SU-DHL-6 (cell line): ENCODE results near the gene FRS2.

Experiments used
- H2AFZ ChIP-seq: fragments of 200-600 bp; sonication (generic); 2 replicates; pipeline ENCODE4 v1.6.1; 2014; ENCODE audit warnings: low read depth, mild to moderate bottlenecking, moderate library complexity, mixed read lengths, antibody characterized with exemption, low read length; ENCODE audit not compliant: severe bottlenecking
- H3F3A ChIP-seq: fragments of 200-600 bp; shearing (Covaris generic); 2 replicates; pipeline ENCODE4 v1.6.0; 2016; ENCODE audit warnings: antibody characterized with exemption, mild to moderate bottlenecking; ENCODE audit not compliant: insufficient read depth
- H3K27ac ChIP-seq: fragments of 200-600 bp; sonication (generic); 2 replicates; pipeline ENCODE4 v1.5.1; 2016; ENCODE audit warnings: low read depth, mild to moderate bottlenecking, low read length, moderate library complexity, mixed read lengths
- H3K27me3 ChIP-seq: fragments of 200-600 bp; sonication (generic), shearing (Covaris generic); 2 replicates; pipeline ENCODE4 v1.6.0; 2014; ENCODE audit warnings: mild to moderate bottlenecking, low read length
- H3K36me3 ChIP-seq: fragments of 200-600 bp; sonication (generic); 2 replicates; pipeline ENCODE4 v1.6.1; 2014; ENCODE audit warnings: mild to moderate bottlenecking, low read length, mixed read lengths
- H3K4me2 ChIP-seq: fragments of 300-600, 200-600 bp; shearing (Covaris generic), sonication (generic); 2 replicates; pipeline ENCODE4 v1.6.0; 2014; ENCODE audit warnings: low read length, low read depth, mild to moderate bottlenecking; ENCODE audit not compliant: poor library complexity, severe bottlenecking
- H3K4me3 ChIP-seq: fragments of 200-600 bp; sonication (generic); 2 replicates; pipeline ENCODE4 v1.5.1; 2014; ENCODE audit warnings: antibody characterized with exemption, low read length, mild to moderate bottlenecking, mixed read lengths; ENCODE audit not compliant: insufficient read depth, poor library complexity, severe bottlenecking
- H3K79me2 ChIP-seq: fragments of 200-600 bp; sonication (generic); 2 replicates; pipeline ENCODE4 v1.6.1; 2014; ENCODE audit warnings: mild to moderate bottlenecking, low read length, moderate library complexity; ENCODE audit not compliant: insufficient read depth
- H3K9ac ChIP-seq: fragments of 200-600 bp; sonication (generic); 2 replicates; pipeline ENCODE4 v1.7.0; 2014; ENCODE audit warnings: mild to moderate bottlenecking, low read length
- H3K9me2 ChIP-seq: fragments of 200-600 bp; sonication (generic); replicated peaks from 2 replicates; pipeline ENCODE4 v1.6.1; 2014; ENCODE audit warnings: low read length; ENCODE audit not compliant: insufficient read depth
- H3K9me3 ChIP-seq: fragments of 200-600 bp; sonication (generic); 2 replicates; pipeline ENCODE4 v1.6.1; 2014; ENCODE audit warnings: low read length, mixed read lengths; ENCODE audit not compliant: insufficient read depth
- H4K20me1 ChIP-seq: fragments of 200-600 bp; sonication (generic); 2 replicates; pipeline ENCODE4 v1.6.1; 2014; ENCODE audit warnings: low read depth, mild to moderate bottlenecking, antibody characterized with exemption, low read length, moderate library complexity, mixed read lengths
- EZH2phosphoT487 ChIP-seq: fragments of 200-600 bp; sonication (generic), shearing (Covaris generic); conservative IDR thresholded peaks from 2 replicates; pipeline ENCODE4 v1.6.1; 2018; ENCODE audit warnings: mild to moderate bottlenecking, antibody characterized with exemption, low read length, moderate library complexity, mixed read lengths
- TF ChIP-seq, protein P1 (sequence below): fragments of 200-600 bp; sonication (generic); IDR thresholded peaks from one replicate; pipeline ENCODE4 v1.5.1; 2017; ENCODE audit warnings: antibody characterized with exemption, mild to moderate bottlenecking, low read length, moderate library complexity; ENCODE audit not compliant: insufficient read depth, poor library complexity, severe bottlenecking

Gene FRS2

DNA sequence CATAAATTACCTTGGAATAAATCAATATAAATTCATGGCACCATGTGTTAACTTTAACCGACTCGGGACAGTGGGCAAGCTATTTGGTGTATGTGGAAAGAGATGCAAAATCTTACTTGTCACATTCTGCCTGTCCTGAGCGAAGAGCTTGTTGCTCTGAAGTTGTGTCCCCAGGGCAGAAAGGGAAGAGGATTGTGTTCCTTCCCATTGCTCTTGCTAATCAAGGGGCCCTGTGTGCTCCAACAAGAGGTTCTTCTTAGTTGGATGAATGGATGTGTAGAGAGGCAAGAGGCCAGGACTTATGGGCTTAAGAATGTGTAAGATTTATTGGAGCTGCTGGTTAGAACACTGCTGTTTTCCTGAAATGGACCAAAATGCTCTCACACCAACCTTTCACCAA is 36.5 kb upstream of the FRS2 start:
- TF ChIP-seq, protein P1, sequence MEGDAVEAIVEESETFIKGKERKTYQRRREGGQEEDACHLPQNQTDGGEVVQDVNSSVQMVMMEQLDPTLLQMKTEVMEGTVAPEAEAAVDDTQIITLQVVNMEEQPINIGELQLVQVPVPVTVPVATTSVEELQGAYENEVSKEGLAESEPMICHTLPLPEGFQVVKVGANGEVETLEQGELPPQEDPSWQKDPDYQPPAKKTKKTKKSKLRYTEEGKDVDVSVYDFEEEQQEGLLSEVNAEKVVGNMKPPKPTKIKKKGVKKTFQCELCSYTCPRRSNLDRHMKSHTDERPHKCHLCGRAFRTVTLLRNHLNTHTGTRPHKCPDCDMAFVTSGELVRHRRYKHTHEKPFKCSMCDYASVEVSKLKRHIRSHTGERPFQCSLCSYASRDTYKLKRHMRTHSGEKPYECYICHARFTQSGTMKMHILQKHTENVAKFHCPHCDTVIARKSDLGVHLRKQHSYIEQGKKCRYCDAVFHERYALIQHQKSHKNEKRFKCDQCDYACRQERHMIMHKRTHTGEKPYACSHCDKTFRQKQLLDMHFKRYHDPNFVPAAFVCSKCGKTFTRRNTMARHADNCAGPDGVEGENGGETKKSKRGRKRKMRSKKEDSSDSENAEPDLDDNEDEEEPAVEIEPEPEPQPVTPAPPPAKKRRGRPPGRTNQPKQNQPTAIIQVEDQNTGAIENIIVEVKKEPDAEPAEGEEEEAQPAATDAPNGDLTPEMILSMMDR = no peak
- no peak for TF ChIP-seq EZH2phosphoT487
- H3K36me3 ChIP-seq = no peaks in the 10 kb centered on the region

DNA sequence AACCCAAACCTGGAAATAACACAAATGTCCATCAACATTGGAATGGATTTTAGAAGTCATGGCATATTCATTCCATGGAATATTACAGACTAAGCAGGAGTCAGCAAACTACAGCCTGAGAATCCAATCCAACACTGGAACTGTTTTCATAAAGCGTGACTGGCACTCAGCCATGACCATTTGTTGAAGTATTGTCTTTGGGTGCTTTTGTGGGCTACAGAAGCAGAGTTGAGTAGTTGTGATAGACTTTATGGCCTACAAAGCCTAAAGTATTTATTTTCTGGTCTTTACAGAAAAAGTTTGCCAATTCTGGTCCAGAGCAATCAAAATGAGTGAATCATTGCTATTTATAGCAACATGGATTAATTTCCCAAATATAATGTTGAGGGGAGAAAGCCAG is 34.5 kb upstream of the FRS2 start:
- TF ChIP-seq EZH2phosphoT487 = no peak
- TF ChIP-seq, protein P1 = no peak

More for the DNA sequence above, 36.5 kb upstream of the FRS2 start:
- Histone ChIP-seq H3K79me2 (no peaks in the 10 kb centered on the region), H3K27me3 (no peaks in the 10 kb centered on the region), H3F3A (no peaks in the 10 kb centered on the region), H3K4me2 (no peak overlapping the region), H3K27ac (no peak overlapping the region), H4K20me1 (no peaks in the 10 kb centered on the region), H3K9ac (no peak overlapping the region), H3K4me3 (no peak overlapping the region), H2AFZ (no peak overlapping the region), H3K9me3 (no peaks in the 10 kb centered on the region), H3K9me2 (no peaks in the 10 kb centered on the region)

DNA sequence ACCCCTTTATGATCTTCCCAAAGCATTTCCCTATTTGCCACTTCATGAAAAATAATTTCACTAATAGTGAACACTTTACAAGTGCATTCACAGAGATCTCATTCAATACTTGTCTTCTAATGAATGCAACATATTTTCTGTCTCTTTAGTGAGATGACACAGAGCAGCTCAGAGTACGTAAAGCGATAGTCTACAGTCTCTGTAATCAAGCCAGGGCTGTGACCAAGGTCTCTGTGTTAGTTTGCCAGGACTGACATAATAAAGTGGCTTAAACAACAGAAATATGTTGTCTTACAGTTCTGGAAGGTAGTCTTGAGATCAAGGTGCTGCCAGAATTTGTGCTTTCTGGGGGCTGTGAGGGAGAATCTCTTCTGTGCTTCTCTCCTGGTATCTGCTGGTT is 33.1 kb upstream of the FRS2 start:
- no peaks in the 10 kb centered on the region for H3F3A ChIP-seq
- no peak overlapping the region for H3K4me3 ChIP-seq
- no peak overlapping the region for H3K4me2 ChIP-seq
- H3K79me2 ChIP-seq = no peaks in the 10 kb centered on the region
- H3K9me2 ChIP-seq = no peaks in the 10 kb centered on the region
- no peaks in the 10 kb centered on the region for H3K36me3 ChIP-seq
- H3K27ac ChIP-seq = no peak overlapping the region
- H4K20me1 ChIP-seq = no peaks in the 10 kb centered on the region
- no peaks in the 10 kb centered on the region for H3K27me3 ChIP-seq
- H2AFZ ChIP-seq = no peak overlapping the region
- no peak overlapping the region for H3K9ac ChIP-seq
- TF ChIP-seq, protein P1 = no peak
- no peak for TF ChIP-seq EZH2phosphoT487
- H3K9me3 ChIP-seq = no peaks in the 10 kb centered on the region

More for the DNA sequence above, 34.5 kb upstream of the FRS2 start:
- Histone ChIP-seq H3K4me2 (no peak overlapping the region), H3K27ac (no peak overlapping the region), H3K36me3 (no peaks in the 10 kb centered on the region), H3K79me2 (no peaks in the 10 kb centered on the region), H3K9me2 (no peaks in the 10 kb centered on the region), H3K9me3 (no peaks in the 10 kb centered on the region), H3K4me3 (no peak overlapping the region), H3F3A (no peaks in the 10 kb centered on the region), H2AFZ (no peak overlapping the region), H3K9ac (no peak overlapping the region), H4K20me1 (no peaks in the 10 kb centered on the region), H3K27me3 (no peaks in the 10 kb centered on the region)

DNA sequence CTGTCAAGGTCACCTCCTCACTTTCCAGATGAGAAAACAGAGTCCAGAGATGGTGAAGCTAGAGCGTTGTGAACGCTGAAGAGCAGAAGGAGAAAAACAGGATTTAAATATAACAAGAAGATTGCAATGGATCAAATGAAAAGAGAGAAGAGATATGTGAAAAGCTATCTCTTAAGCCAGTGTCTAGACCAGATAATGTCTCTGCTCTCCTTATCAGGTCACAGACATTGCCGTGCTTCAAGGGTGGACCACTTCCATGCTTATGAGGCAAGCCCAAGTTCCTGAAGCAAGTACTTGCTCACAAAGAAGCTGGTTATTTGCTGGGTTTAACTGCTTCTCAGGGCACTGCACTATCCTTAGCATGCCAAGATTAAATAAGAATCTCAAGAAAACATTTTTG is 31.6 kb upstream of the FRS2 start:
- Histone ChIP-seq H3K4me2 (no peak overlapping the region), H3K9ac (no peak overlapping the region), H3K27me3 (no peaks in the 10 kb centered on the region), H3K9me2 (no peaks in the 10 kb centered on the region), H3K27ac (no peak overlapping the region), H3F3A (no peaks in the 10 kb centered on the region), H3K79me2 (no peaks in the 10 kb centered on the region), H3K36me3 (no peaks in the 10 kb centered on the region), H3K4me3 (no peak overlapping the region), H2AFZ (no peak overlapping the region), H4K20me1 (no peaks in the 10 kb centered on the region), H3K9me3 (no peaks in the 10 kb centered on the region)
- TF ChIP-seq, protein P1 = no peak
- TF ChIP-seq EZH2phosphoT487 = no peak
